HUES6 (cell line): ENCODE data around the gene CAV3.
"Not testable (repeated sequence)": the region's sequence is repeated elsewhere in the genome, so short reads cannot be mapped to it uniquely, and the experiment has no call there.

Source experiments
- H3K27ac ChIP-seq: 2 replicates; pipeline ENCODE4 v1.7.0; 2013; ENCODE audit warnings: low read depth, mild to moderate bottlenecking, low read length, inconsistent platforms
- H3K27me3 ChIP-seq: 2 replicates; pipeline ENCODE4 v1.6.1; 2013; ENCODE audit warnings: low read length; ENCODE audit not compliant: control insufficient read depth, insufficient read depth
- H3K36me3 ChIP-seq: 2 replicates; pipeline ENCODE4 v1.6.1; 2013; ENCODE audit warnings: low read length; ENCODE audit not compliant: control insufficient read depth, insufficient read depth
- H3K4me1 ChIP-seq: 2 replicates; pipeline ENCODE4 v1.6.1; 2013; ENCODE audit warnings: low read length; ENCODE audit not compliant: control insufficient read depth, insufficient read depth
- H3K4me3 ChIP-seq: 2 replicates; pipeline ENCODE4 v1.5.1; 2013; ENCODE audit warnings: low read depth, low read length
- H3K9ac ChIP-seq: one replicate; pipeline ENCODE4 v1.6.1; 2013; ENCODE audit warnings: mild to moderate bottlenecking, low read length
- H3K9me3 ChIP-seq: 2 replicates; pipeline ENCODE4 v1.6.1; 2013; ENCODE audit warnings: low read depth, low read length; ENCODE audit not compliant: control insufficient read depth, insufficient read depth

Gene CAV3

DNA sequence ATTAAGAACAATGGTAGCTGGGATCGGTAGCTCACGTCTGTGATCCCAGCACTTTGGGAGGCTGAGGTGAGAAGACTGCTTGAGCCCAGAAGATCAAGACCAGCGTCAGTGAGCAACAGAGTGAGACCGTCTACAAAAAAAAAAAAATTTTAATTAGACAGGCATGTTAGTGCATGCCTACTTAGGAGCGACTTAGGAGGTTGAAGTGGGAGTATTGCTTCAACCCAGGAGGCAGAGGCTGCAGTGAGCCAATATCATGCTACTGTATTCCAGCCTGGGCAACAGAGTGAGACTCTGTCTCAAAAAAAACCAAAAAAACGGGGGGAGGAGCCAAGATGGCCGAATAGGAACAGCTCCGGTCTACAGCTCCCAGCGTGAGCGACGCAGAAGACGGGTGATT, 17.8 kb upstream of the CAV3 start:
- H3K4me1 ChIP-seq, H3K4me3 ChIP-seq, H3K27ac ChIP-seq, H3K9me3 ChIP-seq, H3K36me3 ChIP-seq, H3K9ac ChIP-seq: not testable (repeated sequence)
- peaks cover 56% of the 10 kb centered on the region for H3K27me3 ChIP-seq

DNA sequence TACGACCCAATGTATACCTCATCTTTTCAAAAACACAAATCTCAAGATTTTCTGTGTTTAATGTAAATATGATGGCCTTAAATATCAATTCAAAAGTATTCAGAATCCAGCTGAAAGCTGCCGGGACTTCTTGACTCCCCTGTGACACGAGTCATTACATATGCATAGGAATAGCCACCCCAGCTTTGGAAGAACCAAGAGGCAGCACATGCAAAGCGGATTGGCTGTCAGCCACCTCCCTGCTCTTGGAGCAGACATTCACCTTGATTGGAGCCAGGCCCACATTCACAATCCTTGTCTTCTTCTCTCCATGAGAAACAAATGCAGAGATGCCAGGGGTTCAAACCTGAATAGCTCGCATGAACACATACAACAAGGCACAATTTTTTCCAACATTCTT, 10.8 kb upstream of the CAV3 start:
- H3K36me3 ChIP-seq = no peaks in the 10 kb centered on the region
- 0 out of 2 replicates have a peak, but pooled peaks cover 12% of the 10 kb centered on the region for H3K4me1 ChIP-seq
- H3K27me3 ChIP-seq = no peaks in the 10 kb centered on the region
- no peak overlapping the region for H3K27ac ChIP-seq
- 0 out of 2 replicates have a peak, but pooled peaks cover 4% of the 10 kb centered on the region for H3K9me3 ChIP-seq
- no peak overlapping the region for H3K9ac ChIP-seq
- H3K4me3 ChIP-seq = no peak overlapping the region

DNA sequence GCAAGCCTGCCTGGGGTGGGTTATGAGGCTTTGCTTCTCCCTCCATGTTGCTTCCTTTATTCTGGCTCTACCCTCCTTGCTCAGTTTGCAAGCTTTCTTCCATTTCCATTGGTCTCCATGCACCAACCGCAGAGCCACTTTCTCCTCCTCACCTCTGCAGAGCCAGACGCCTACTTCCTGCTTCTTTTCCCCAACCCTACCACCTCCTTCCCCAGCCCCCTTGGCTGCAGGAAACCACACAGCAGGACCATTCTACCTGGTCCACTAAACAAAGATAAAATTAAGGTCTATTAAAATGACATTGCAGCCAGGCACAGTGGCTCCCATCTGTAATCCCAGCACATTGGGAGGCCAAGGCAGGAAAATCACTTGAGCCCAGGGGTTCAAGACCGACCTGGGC, 10.0 kb upstream of the CAV3 start:
- no peaks in the 10 kb centered on the region for H3K27me3 ChIP-seq
- H3K4me1 ChIP-seq = 0 out of 2 replicates have a peak, but pooled peaks cover 12% of the 10 kb centered on the region
- H3K27ac ChIP-seq = no peak overlapping the region
- no peaks in the 10 kb centered on the region for H3K36me3 ChIP-seq
- 0 out of 2 replicates have a peak, but pooled peaks cover 4% of the 10 kb centered on the region for H3K9me3 ChIP-seq
- H3K9ac ChIP-seq = no peak overlapping the region
- H3K4me3 ChIP-seq = no peak overlapping the region

DNA sequence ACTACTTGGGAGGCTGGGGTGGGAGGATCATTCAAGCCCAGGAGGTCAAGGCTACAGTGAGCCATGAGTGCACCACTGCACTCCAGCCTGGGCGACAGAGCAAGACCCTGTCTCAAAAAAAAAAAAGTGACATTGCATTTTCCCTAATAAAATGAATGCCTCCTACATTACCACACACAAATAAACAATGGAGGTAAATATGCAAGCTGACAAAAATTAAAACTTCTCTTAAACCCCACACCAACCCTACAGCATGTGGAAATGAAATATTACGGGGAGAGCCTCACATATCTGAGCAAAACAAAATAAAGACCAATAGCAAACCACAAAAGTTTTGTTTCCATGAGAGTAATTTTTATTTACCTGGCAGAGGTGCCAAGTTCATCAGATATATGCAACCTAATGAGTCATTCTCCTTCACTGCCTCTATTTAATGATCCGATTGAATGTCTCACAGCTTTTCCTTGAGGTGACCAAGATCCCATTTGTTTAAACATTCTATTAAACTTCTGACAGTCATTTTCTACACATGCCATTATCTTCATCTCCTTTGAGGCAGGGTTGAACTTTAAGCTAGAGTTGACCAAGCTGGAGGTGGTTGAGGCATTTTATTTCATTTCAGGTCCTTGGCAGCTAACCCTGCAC, 9.4 kb upstream of the CAV3 start:
- H3K4me1 ChIP-seq = 0 out of 2 replicates have a peak, but pooled peaks cover 12% of the 10 kb centered on the region
- no peaks in the 10 kb centered on the region for H3K27me3 ChIP-seq
- H3K4me3 ChIP-seq = no peak overlapping the region
- no peaks in the 10 kb centered on the region for H3K36me3 ChIP-seq
- 0 out of 2 replicates have a peak, but pooled peaks cover 4% of the 10 kb centered on the region for H3K9me3 ChIP-seq
- H3K9ac ChIP-seq = no peak overlapping the region
- no peak overlapping the region for H3K27ac ChIP-seq

DNA sequence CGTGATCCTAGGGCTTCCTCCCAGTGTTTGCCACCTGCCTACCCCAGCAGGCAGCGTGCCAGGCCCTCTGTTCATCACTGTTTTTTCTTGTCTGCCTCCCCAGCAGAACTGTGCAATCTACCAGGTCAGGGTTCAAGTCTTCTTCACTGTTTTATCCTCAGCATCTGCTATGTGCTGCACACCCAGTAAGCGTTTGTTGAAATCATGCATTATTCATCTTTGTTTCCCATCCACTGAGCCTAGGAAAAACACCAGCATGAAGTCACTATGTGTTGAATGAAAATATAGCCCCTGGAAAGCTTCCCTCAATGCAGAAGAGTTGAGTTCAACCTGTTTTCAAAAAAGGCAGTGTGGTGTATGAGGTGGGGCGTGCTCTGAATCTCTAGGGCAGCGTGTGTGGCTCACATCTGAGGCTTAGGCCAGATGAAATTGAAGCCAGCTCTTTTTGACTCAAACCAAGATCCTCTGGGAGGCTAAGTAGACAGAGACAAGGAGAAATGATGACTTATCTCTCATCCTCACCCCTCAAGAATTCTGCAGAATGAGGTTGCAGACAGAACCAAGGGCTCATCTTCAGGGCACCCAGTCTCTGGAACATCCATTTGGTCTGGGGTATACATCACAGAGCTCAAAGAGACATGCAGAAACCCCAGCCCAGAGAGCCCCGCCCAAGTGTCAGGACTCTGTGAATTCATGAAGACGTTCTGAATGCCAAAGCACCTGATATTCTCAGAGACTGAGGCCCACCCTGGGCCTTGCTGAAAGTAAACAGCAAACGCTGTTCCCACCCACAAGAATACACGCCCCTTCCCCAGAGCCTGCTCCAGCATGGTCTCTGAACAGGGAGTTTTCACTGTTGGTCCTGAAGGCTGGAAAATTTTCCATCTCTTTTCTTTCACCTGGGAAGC, 5.7 kb upstream of the CAV3 start:
- H3K9me3 ChIP-seq = 0 out of 2 replicates have a peak, but pooled peaks cover 4% of the 10 kb centered on the region
- peaks cover 12% of the 10 kb centered on the region; the same call in 1 of the 2 replicates for H3K4me1 ChIP-seq
- H3K27me3 ChIP-seq = 0 out of 2 replicates have a peak, but pooled peaks cover 3% of the 10 kb centered on the region
- no peak overlapping the region for H3K9ac ChIP-seq
- H3K27ac ChIP-seq = no peak overlapping the region
- H3K36me3 ChIP-seq = no peaks in the 10 kb centered on the region
- H3K4me3 ChIP-seq = no peak overlapping the region

DNA sequence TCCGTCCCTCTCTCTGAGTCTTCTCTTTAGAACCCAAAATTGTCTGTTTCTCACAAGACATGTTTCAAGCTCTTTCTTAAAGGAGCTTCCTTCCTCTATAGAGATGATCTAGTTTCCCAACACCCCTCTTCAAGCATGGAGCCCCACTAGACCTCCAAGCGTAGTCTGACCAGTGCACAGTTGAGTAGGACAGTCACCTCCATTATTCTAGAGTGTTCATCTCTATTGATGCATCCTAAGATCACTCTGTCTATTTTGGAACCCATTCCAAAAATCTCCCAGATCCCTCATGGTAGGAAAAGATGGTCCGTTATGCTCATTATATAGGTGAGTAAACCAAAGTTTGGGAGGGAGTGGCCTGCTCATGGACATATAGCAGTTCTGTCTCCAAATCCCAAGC, 4.1 kb upstream of the CAV3 start:
- Histone ChIP-seq H3K9ac (no peak overlapping the region), H3K9me3 (0 out of 2 replicates have a peak, but pooled peaks cover 4% of the 10 kb centered on the region), H3K36me3 (no peaks in the 10 kb centered on the region), H3K4me1 (peaks cover 10% of the 10 kb centered on the region; the same call in 1 of the 2 replicates), H3K4me3 (no peak overlapping the region), H3K27me3 (0 out of 2 replicates have a peak, but pooled peaks cover 3% of the 10 kb centered on the region), H3K27ac (no peak overlapping the region)

DNA sequence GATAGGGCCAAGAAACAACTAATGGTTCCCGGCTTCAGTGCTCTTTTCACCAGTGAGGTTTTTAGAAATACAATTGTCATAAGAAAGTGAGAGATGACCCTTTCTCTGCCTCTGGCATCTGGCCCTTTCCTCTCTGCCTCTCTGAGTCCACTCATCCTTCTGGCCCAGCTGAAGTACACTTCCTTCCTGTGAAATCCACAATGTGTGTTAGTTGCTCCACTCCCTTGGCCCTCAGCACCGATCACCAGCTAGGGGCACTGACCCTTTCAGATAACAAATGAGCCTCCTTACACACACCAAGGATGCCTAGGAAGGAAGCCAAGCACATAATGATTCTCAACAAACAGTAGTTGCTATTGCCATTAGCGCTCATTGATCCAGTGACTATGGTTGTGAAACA, 2.9 kb upstream of the CAV3 start:
- 0 out of 2 replicates have a peak, but pooled peaks cover 3% of the 10 kb centered on the region for H3K27me3 ChIP-seq
- H3K36me3 ChIP-seq = no peaks in the 10 kb centered on the region
- H3K9ac ChIP-seq = no peak overlapping the region
- no peak overlapping the region for H3K4me3 ChIP-seq
- no peak overlapping the region for H3K27ac ChIP-seq
- H3K9me3 ChIP-seq = 0 out of 2 replicates have a peak, but pooled peaks cover 4% of the 10 kb centered on the region
- H3K4me1 ChIP-seq = peaks cover 7% of the 10 kb centered on the region; the same call in 1 of the 2 replicates

DNA sequence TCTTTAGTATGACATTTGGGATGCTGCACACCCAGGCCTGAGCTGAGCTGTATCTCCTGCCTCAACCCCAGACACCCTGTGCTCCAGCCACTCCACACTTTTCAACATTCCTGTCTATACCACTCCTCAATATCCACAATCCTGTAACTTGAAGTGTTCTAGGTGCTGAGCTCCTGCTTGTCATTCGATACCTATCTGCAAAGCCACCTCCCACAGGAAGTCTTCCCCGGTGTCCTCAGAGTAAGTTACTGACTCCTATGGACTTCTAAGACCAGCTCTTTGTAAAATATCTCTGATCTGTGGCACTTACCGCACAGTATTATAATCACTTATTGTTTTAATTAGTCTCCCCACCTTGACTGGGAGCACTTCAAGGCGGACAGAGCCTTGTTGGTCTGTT, 1.2 kb upstream of the CAV3 start:
- Histone ChIP-seq H3K4me3 (no peak overlapping the region), H3K9me3 (no peaks in the 10 kb centered on the region), H3K4me1 (peaks cover 7% of the 10 kb centered on the region; the same call in 1 of the 2 replicates), H3K36me3 (no peaks in the 10 kb centered on the region), H3K9ac (no peak overlapping the region), H3K27me3 (peaks cover 3% of the 10 kb centered on the region; the same call in 1 of the 2 replicates), H3K27ac (no peak overlapping the region)

DNA sequence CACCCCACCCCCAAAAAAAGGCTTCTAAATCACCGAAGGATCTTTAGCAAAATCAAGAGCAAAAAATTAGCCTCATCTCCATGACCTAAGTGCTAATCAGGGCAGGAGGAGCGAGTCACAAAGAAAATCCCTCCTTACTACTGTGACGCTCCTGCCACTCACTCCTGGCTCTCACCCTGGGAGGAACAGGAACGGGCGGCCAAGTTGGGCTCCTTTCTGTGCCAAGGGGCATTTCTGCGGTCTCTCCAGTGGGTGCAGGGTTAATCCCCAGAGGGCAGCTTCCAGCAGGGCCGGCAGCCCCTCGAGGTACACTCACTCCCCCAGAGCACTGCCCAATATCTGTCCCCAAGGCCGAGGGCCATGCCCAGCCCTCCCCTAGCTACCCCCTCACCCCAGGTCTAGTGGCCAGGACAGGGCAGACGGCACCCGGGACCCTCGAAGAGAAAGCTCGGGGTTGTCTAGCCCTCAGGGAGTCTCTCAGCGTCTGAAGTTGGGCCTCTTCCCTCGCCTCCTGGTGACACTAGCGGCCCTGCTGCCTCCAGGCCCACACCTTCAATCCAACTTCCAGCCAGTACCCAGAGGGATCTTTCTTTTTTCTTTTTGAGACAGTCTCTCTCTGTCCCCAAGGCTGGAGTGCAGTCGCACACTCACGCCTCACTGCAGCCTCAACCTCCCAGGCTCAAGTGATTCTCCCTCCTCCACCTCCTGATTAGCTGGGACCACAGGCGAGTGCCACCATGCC, 706 bp downstream of the CAV3 start:
- H3K4me3 ChIP-seq = no peak overlapping the region
- no peak overlapping the region for H3K9ac ChIP-seq
- H3K36me3 ChIP-seq = no peaks in the 10 kb centered on the region
- peaks cover 7% of the 10 kb centered on the region; the same call in 1 of the 2 replicates for H3K4me1 ChIP-seq
- no peaks in the 10 kb centered on the region for H3K9me3 ChIP-seq
- no peak overlapping the region for H3K27ac ChIP-seq
- H3K27me3 ChIP-seq = peaks cover 8% of the 10 kb centered on the region; the same call in 1 of the 2 replicates

DNA sequence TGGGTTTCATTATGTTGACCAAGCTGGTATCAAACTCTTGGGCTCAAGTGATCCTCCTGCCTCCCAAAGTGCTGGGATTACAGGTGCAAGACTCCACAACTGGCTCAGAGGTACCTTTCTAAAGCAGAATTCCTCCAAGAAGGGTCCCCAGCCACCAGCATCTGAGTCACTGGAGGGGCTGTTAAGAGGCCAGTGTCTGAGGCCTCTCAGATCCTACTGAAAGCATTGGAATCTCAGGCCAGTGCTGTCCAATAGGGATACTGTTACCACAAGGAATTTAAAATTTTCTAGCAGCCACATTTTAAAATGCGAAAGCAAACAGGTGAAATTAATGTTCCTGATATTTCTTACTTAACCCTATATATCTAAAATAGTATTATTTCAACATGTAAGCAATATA, 1.3 kb downstream of the CAV3 start:
- Histone ChIP-seq H3K9ac (no peak overlapping the region), H3K36me3 (no peaks in the 10 kb centered on the region), H3K4me1 (peaks cover 7% of the 10 kb centered on the region; the same call in 1 of the 2 replicates), H3K27ac (no peak overlapping the region), H3K9me3 (no peaks in the 10 kb centered on the region), H3K4me3 (no peak overlapping the region), H3K27me3 (peaks cover 8% of the 10 kb centered on the region; the same call in 1 of the 2 replicates)
